HG02798 (cell line): ENCODE measurements around the gene SMYD3.

ENCODE experiments used
- ATAC-seq: cut with Tn5 transposase; IDR thresholded peaks from one replicate; pipeline ENCODE4 v1.9.1; 2021; ENCODE audit warnings: mild to moderate bottlenecking; ENCODE audit not compliant: unreplicated experiment, poor library complexity

SMYD3 gene

GRCh38 chr1:246291127-246291526 lies 216.0 kb downstream of the SMYD3 start:
- no peak for ATAC-seq

DNA sequence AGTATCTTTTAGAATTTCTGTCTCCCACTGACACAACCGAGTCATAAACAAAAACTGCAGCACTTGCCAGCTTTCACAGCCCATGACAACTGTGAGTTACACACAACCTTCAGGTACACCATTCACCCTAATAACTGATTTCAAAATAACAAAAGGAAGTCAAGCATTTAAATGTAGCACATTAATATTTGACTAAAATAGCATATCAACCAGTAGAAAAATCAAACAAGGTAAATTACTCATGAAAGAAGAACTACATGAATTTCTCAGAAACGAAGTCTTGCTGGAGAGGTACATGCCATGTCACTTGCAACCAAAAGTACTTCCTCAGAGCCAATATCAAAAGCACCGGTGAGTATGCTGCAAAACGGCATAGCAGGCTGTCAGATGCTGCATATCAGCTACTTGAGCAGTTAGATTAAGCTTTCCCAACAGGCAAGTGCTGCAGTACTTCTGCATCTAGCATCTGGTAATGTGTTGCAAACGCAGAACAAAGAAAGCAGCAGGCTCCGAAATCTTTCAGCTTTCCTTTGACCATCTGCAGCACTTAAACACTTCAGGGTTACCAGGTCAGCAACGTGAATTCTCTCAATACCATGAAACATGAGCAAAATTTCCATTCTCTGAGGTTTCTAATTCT lies 223.2 kb downstream of the SMYD3 start:
- no peak for ATAC-seq

DNA sequence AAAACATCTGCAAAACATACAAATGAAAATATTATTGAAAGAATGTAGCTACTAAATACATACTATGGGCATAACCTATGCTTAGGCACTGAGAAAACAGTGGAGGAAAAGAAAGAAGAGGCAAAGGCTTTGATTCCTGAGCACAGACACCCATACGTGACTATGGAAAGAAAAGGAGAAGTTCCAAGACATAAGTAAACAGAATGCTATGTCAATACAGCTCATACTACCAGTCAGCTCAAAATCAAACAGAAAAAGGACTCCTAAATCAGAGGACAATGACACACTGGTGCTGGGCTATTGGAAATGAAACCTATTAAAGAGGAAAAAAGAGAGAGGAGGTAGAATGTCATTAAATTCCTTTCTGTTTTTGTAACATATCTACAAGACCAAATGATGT lies 225.4 kb downstream of the SMYD3 start:
- ATAC-seq, result no peak

GRCh38 chr1:246281195-246281594 lies 225.9 kb downstream of the SMYD3 start:
- no peak for ATAC-seq

DNA sequence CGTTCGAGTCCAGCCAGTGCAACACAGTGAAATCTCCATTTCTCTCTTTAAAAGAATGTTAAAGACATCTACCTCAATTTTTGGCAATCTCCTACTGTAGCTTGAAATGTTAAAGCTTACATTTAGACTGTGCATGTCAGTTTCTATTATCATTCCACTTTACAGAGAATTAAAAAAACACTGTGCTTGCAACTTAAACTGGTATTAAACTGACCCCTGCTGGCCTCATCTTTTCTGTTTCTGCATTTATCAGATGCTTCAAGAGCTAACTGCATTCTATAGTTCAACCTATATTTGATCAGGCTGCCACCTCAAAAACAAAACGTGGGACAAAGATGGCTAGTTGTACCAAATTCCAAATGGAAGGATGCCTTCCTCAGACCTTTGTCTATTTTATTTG lies 226.5 kb downstream of the SMYD3 start:
- ATAC-seq, result no peak

DNA sequence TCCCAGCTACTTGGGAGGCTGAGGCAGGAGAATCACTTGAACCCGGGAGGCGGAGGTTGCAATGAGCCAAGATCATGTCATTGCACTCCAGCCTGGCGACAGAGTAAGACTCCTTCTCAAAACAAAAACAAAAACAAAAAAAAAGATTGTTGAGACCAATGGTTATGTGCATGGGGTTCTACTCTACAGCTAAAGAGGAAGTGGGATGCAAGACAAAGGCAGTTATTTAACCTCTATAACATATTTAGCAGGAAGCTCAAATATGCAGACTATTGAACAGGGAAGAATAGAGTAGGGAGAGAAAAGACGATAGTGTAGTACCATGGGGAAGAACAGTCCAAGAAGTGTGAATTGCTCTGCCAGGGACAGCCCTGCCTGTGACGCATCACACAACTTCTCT lies 227.7 kb downstream of the SMYD3 start:
- ATAC-seq, result no peak

DNA sequence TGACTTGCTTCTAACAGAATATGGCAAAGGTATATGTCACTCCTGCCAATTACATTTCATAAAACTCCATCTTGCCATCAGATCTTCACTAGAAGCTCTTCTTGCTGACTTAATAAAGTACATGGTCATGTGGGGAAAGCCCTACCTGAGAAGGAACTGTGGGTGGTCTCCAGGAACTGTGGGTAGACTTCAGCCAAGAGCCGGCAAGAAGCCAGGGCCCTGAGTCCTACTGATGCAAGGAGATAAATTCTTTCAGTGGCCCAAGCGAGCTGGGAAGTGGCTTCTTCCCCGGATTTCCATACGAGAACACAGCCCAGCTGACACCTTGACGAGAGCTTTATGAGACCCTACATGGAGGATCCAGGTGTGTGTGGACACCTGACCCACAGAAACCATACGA lies 228.7 kb downstream of the SMYD3 start:
- no peak for ATAC-seq

DNA sequence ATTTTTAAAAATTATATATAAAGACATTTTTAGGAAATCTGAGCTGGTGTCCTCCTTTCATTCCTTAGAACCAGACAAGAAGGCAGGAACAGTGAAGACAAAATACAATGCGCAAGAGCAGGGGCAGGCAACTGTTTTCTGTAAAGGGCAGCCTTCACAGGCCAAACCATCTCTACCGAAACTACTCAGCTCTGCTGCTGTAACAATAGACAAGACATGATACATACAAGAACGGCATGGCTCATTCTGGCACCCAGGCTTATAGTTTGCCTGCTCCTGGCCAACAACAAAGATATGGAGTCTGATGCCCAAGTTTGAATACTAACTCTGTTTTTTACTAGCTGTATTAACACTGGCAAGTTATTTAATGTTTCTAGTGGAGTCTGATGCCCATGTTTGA lies 232.0 kb downstream of the SMYD3 start:
- ATAC-seq, result no peak

- ATAC-seq, result no peak
These were observed 232.9 kb downstream of the SMYD3 start for GRCh38 chr1:246274186-246274585.

- ATAC-seq, result no peak
These were observed 235.6 kb downstream of the SMYD3 start for GRCh38 chr1:246271516-246271915.

- ATAC-seq, result peak; percentile 39
These were observed 236.8 kb downstream of the SMYD3 start for GRCh38 chr1:246270236-246270635.

- no peak for ATAC-seq
These were observed 237.6 kb downstream of the SMYD3 start for GRCh38 chr1:246269466-246269865.

DNA sequence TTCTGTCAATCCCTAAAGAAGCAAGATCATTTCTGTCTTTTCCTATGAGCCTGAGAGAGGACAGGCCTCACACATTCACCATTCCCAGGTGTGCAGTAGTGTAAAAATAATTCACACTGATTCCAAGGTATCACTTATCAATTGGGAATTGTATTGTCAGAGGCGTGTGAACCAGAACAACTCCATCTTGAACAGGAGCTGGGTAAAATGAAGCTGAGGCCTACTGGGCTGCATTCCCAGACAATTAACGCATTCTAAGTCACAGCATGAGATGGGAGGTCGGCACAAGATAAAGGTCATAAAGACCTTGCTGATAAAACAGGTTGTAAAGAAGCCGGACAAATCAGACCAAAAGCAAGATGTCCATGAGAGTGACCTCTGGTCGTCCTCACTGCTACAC lies 239.2 kb downstream of the SMYD3 start:
- no peak for ATAC-seq

GRCh38 chr1:246267426-246267825 lies 239.7 kb downstream of the SMYD3 start:
- ATAC-seq, result no peak

DNA sequence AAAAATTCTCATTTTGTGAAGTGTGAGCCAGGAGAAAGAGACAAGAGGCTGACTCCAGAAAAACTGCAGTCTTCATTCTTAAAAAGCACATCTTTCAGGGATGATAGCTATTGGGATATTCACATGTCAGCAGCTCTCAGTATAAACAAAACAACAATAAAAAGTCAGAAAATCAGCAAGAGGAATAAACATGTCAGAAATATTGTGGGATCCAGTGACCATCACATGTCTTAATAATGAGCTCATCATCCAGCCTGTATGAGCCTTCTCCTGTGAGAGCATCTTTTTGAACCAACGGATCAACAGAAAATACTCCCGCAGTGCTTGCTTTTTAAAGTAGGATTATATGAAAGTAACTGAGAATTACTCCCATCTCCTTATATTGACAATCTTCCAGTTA lies 241.6 kb downstream of the SMYD3 start:
- no peak for ATAC-seq

DNA sequence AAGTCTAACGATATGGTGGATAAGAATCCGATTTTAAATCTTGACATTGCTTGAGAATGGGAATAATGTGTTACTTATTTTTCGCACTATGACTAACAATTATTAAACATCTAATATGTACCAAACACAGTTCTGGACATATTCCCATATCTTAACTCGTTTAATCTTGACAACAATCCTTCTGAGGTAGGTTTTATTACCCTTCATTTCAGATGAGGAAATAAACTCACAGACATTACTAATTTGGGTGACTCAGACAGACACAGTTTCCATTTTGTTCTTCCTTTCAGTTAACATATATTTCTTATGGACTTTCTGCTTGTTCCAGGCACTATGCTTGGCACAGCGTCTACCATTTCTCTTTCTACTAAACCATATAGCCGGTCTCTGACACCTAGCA lies 244.8 kb downstream of the SMYD3 start:
- no peak for ATAC-seq

DNA sequence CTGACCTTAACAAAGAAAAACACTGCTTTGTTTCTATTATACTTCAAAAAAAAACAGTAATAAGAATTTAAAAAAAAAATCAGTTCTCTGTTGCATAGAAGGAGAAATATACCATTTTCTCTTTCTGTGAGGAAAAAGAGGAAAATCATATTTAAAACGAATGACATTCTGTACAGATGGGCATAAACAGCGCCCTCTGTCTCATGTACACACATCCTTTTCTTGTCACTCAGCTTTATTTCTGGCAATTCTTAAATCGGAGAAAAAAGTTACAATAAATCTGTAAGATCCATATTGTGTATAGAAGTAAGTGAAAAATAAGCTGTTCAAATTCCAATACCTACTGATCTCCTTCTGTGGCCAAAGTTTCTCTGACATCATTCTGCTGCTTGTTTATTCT lies 245.4 kb downstream of the SMYD3 start:
- ATAC-seq, result no peak

GRCh38 chr1:246258250-246258649 lies 248.8 kb downstream of the SMYD3 start:
- ATAC-seq, result no peak

GRCh38 chr1:246255773-246256172 lies 251.3 kb downstream of the SMYD3 start:
- ATAC-seq, result no peak

DNA sequence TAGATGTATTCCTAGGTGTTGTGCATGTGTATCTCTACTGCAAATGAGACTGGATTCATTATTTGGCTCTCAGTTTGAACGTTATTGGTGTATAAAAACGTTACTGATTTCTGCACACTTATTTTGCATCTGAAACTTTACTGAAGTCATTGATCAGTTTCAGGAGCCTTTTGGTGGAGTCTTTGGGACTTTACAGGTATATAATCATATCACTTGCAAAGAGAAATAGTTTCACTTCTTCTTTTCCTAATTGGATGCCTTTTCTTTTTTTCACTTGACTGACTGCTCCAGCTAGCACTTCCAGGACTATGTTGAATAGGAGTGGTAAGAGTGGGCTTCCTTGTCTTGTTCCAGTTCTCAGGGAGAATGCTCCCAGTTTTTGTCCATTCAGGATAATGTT lies 252.2 kb downstream of the SMYD3 start:
- ATAC-seq, result no peak

GRCh38 chr1:246246430-246246829 lies 260.6 kb downstream of the SMYD3 start:
- no peak for ATAC-seq

DNA sequence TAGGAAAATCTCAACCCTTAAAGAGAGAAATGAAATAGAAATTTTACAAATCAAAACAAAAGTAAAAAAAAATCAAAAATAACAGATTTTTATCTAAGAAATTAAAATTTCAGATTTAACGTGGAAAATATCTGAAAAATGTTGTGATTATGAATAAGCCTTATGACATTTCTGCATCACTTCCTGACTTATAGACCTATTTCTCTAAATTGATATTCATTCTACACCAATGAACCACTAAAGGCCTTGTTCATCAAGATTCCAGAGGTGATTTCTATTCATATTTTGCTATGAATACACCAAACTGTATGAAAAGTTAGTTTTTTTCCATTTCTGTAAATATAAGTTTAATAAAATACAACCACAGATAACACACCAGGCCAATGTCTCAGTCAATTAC lies 261.5 kb downstream of the SMYD3 start:
- no peak for ATAC-seq

DNA sequence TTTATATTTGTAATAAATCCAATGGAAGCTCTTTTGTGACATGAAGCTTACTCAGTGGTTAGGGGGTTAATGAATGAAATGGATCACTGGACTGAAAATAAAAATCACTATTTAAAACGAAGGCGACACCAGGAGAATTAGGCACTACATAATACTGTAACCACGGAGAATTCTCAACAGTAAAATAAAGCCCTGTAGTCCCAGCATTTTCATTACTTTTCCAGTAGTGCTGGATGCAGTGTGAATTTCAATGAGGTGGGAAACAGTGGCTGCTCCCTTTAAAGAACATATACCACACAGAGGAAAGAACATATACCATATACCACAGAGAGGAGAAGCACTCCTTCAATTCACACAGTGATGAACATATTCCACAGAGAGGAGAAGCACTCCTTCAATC lies 275.0 kb downstream of the SMYD3 start:
- no peak for ATAC-seq
